Activated CD8-positive, alpha-beta memory T cell treated with anti-CD3 and anti-CD28 coated beads, Interleukin-2, amount 50 U/mL, for 4 hours (primary cell): ENCODE measurements around the gene INPP4B.

Experiments used
- DNase-seq: peaks from one replicate; pipeline ENCODE4 v3.0.0-alpha.2; 2020

INPP4B gene

DNA sequence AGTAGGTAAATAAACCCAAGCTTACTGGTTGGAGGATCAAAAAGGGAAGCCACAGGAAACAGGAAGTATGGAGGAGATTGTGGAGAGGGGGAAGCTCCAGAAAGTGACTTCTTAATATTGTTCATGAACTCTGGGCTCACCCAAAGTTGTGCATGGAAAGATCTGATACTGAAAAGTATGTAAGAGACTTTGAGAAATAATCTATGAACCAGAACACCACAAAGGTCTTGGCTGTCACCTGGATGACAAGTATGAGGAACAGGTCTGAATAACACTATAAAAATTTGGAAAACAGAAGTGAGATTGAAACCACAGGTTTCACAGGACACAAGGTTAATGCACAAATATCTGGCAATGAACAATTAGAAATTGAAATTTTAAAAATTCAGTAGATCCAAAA is 567.4 kb downstream of the INPP4B start:
- no peak for DNase-seq

- no peak for DNase-seq
Observed at GRCh38 chr4:142278171-142278570, 567.9 kb downstream of the INPP4B start.

DNA sequence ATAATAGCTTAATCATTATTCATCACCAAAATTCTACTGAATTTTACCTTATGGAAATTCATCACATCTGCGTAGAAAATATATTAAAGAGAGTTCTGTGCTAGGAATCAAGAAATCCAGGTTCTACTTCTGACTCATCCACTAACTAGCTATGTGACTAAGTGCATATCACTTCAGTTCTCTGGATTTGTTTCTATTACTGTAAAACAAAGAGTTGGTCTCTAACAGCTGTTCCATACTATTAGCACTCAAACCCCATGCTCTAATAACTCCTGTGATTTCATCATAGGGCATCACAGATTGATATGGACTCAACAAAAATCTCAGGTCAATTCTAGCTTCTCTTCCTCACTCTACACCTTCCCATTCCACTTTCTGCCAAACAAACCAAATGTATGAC is 572.0 kb downstream of the INPP4B start:
- DNase-seq, result no peak

DNA sequence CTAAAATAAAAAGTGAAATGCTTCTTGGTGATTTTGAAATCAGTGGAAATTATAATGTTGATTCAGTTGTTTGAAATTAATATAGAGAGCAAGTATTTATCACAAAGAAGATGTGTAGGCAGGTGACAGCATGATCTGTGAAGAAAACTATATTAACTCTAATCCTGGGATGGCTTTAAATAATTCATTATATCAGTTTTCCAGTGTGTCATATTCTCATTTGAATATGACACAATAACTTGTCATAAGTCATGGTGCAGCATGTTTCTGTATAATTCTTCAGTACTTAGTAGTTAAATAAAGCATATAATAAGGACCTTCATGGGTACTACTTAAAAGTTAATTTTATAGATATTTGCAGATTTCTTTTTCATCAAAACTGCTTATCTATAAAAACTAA is 573.6 kb downstream of the INPP4B start:
- DNase-seq, result no peak

- DNase-seq, result no peak
Observed at GRCh38 chr4:142271832-142272231, 574.3 kb downstream of the INPP4B start.

GRCh38 chr4:142267101-142267500 is 579.0 kb downstream of the INPP4B start:
- DNase-seq, result no peak

GRCh38 chr4:142265946-142266345 is 580.2 kb downstream of the INPP4B start:
- DNase-seq, result no peak

DNA sequence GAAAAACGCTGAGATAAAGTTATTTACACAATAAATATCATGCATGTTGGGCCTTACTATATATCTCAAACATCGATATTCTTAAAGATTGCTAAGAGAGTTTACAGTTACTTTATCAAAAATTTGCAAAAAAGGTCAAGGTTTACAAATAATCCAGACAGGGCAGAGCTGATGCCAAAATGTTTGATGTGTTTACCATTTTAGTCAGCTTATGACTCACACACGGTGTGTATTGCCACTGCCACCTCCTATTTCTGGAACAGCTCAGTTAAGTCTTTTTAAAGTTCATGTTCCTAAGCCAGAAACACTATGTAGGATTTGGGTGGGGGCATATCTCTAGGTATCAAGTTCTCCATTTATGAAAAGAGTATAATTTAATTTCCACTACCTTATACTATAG is 580.6 kb downstream of the INPP4B start:
- no peak for DNase-seq

GRCh38 chr4:142264961-142265360 is 581.1 kb downstream of the INPP4B start:
- DNase-seq, result no peak

GRCh38 chr4:142262956-142263355 is 583.1 kb downstream of the INPP4B start:
- DNase-seq, result no peak

- no peak for DNase-seq
Observed at GRCh38 chr4:142248946-142249345, 597.2 kb downstream of the INPP4B start.

GRCh38 chr4:142243255-142243654 is 602.8 kb downstream of the INPP4B start:
- no peak for DNase-seq

DNA sequence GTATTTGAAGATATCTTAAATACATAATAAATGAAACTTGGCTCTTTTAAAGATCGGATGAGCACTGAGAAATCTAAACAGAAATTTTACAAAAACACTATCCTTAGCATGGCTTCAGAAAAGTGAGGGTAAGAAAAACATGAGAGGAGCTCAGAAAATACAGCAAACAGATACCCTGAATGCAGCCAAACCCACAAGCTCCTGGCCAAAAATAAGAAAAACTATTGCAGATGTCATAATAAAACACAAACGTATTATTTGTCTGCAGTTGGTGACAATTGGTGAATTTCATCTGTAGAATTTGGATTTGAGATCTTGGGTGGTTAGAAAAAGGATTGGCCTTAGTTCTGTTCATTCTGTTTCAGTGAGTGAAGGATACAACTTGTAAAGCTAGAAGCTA is 603.9 kb downstream of the INPP4B start:
- DNase-seq, result no peak

GRCh38 chr4:142238589-142238988 is 607.5 kb downstream of the INPP4B start:
- DNase-seq, result no peak

DNA sequence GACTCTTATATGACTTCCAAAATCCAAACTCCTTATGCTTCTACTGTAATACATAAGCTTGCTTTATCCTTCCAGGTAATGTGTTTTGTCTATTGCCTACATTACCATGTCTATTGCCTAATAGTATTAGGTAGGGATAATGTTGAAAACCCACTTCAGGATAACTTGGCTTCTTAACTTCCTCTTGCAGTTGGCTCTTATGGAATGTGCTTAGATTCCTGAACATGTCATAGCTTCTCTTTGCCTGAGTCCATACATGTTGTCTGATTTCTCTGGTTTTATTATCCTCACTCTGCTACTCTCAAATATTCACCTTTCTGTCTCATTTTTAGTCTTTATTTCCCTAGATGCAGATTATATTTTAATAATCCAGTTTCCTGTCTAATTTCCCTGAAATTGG is 609.8 kb downstream of the INPP4B start:
- no peak for DNase-seq

GRCh38 chr4:142231787-142232186 is 614.3 kb downstream of the INPP4B start:
- DNase-seq, result no peak

DNA sequence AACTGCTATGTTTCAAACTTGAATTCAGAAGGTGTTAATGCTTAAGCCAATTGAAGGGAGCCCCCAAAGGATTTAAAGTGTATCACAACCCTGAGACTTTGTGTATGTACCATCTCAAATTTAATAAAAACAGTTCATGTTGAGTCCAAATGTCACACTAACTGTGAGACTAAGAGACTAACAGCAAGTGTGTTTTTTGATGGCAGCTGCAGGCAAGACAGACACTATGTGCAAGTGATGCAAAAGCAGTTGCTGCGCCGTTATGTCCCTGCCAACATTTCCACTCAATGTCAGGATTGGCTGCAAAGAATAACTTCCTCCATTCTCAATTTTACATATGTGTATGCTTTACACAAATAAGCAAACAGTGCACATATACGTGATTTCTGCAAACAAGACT is 615.1 kb downstream of the INPP4B start:
- no peak for DNase-seq

GRCh38 chr4:142226014-142226413 is 620.1 kb downstream of the INPP4B start:
- DNase-seq, result no peak

DNA sequence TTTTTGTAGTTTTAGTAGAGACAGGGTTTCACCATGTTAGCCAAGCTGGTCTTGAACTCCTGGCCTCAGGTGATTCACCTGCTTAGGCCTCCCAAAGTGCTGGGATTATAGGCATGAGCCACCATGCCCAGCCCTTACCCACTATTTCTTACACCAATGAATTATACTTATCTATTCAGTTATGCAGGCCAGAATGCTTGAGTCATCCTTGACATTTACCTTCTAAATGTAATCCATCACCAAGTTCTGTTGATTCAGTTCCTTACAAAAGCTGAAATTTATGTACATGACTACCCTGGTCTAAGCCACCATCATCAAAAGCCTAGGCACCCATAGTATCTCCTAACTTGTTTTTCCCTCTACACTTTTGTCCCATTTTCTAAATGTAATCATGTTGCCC is 624.0 kb downstream of the INPP4B start:
- DNase-seq, result no peak

GRCh38 chr4:142218726-142219125 is 627.4 kb downstream of the INPP4B start:
- no peak for DNase-seq

GRCh38 chr4:142211444-142211843 is 634.7 kb downstream of the INPP4B start:
- DNase-seq, result no peak

DNA sequence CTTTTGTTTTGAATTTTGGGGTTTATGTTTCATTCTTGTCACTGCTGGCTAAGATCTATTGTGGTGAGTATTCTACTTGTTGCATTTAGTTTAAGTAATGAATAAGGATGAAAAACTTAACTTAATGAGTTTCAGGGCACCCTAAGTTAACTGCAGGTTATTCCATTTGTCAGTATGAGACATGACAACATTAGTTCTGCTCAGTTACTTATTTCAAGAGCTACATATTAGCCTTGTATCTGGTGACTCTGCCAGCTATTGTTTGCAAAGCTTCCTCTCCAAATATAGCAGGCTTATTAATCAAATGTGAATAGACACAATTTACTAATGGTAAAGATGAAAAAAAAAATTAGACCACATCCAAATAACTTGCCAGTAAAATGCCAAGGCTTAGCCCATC is 642.6 kb downstream of the INPP4B start:
- DNase-seq, result no peak

- DNase-seq, result no peak
Observed at GRCh38 chr4:142202404-142203332, 643.4 kb downstream of the INPP4B start.

DNA sequence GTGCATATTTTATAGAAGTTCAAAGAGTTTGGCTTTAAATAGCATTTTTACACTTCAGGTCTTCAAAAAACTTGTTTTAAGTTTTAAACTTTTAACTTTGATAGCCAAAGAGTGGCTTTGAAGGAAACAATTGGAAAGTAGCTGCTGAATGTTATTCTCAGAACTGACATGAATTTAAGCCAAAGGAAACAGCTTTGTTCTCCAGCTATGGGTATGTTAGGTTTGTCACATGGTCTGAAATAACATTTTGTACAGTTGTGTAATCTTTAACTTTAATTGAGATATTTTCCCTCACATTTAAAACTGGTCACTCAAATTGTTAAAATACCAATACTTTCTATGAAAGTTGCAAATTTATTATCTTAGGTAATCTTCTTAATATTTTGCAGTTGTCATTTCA is 645.1 kb downstream of the INPP4B start:
- no peak for DNase-seq

- DNase-seq, result no peak
Observed at GRCh38 chr4:142194905-142195304, 651.2 kb downstream of the INPP4B start.
